GM10248 (cell line): ENCODE results near the gene AFDN.

Experiments
- CTCF ChIA-PET: fragments of 300-600 bp; sonication (Branson Sonifier 250); formaldehyde crosslinking; extraction: SDS; loops from one replicate; lab custom pipeline; 2021; ENCODE audit warnings: antibody characterized with exemption; lab: Yijun Ruan, JAX
- POLR2A ChIA-PET: fragments of 350-650 bp; sonication (Branson Sonifier 250); formaldehyde crosslinking; extraction: SDS; loops from one replicate; lab custom pipeline; 2020; ENCODE audit warnings: antibody characterized with exemption; lab: Yijun Ruan, JAX
- DNase-seq: peaks from one replicate; pipeline ENCODE4 v3.0.0; 2012; ENCODE audit errors: extremely low spot score
- TF ChIP-seq, protein P1 (sequence below): IDR thresholded peaks from 2 replicates; pipeline ENCODE4 v1.5.1; 2012; ENCODE audit warnings: mild to moderate bottlenecking, low read depth; ENCODE audit errors: extremely low read depth, missing control alignments, control extremely low read depth

AFDN gene

DNA sequence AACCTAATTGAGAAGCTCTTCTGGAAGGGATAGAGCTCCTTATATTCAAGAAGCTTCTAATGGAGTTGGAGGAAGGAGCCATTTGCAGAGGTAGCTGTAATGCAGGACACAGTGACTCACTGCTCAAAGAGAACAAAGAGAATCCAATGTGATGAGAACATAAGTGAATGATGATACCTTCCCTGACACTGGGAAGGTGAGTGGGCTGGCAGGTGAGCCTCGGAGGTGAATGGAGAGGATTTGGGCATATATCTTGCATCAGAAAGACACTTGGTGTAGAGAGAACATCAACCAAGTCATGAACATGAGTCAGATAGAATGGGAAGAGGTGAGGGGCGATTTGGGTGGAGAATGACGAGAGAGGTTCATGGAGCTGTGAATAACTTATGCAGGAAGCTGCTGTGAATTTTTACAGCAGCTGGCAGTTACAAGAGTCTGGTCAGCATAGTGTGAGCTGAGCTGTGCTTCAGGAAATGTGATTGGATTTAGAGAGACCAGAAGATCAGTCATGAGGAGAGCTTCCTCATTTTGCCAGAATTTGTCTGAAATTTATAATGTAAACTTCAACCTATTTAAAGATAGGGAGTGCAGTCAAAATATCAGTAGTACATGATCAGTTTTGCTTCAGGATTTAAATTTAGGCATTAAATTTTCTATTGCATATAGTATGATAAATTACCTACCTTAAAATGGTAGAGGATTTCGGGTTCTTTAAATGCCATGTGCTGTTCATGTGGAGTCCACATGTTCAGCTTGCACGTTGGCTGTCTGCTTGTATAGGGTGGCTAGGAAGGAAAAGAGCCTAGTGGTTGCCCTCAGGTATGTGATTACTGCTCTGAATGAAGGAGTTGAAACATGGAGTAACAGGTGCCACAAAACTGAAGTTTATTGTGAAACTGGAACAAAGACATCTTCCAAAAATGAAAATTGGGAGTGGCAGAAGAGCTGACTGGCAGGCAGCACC is 111.5 kb downstream of the AFDN start:
- TF ChIP-seq, protein P1, sequence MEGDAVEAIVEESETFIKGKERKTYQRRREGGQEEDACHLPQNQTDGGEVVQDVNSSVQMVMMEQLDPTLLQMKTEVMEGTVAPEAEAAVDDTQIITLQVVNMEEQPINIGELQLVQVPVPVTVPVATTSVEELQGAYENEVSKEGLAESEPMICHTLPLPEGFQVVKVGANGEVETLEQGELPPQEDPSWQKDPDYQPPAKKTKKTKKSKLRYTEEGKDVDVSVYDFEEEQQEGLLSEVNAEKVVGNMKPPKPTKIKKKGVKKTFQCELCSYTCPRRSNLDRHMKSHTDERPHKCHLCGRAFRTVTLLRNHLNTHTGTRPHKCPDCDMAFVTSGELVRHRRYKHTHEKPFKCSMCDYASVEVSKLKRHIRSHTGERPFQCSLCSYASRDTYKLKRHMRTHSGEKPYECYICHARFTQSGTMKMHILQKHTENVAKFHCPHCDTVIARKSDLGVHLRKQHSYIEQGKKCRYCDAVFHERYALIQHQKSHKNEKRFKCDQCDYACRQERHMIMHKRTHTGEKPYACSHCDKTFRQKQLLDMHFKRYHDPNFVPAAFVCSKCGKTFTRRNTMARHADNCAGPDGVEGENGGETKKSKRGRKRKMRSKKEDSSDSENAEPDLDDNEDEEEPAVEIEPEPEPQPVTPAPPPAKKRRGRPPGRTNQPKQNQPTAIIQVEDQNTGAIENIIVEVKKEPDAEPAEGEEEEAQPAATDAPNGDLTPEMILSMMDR = no peak
- no peak for DNase-seq
- CTCF ChIA-PET = no interaction called here
- POLR2A ChIA-PET = no interaction called here

DNA sequence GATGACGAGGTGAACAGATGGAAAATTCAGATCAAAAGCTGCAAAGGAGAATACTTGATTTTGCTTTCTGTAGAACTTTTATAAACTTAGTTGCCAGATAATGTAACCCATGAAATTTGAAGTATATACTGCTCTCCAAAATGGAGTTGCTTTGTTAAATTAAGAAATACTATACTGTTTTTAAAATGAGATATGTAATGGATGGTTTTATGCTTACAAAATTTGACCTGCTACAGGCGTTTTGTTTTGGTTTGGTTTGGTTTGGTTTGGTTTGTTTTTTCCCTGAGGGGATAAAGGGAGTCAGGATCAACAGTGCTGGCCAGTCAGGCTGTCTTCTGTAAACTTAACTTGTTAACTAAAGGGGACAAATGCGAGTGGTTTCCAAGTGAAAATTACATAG is 115.1 kb downstream of the AFDN start:
- ChIA-PET CTCF (no interaction called here), POLR2A (no interaction called here)
- DNase-seq = no peak
- TF ChIP-seq, protein P1 = no peak

GRCh38 chr6:167944130-167944529 is 117.4 kb downstream of the AFDN start:
- TF ChIP-seq, protein P1 = no peak
- ChIA-PET POLR2A (no interaction called here), CTCF (no interaction called here)
- DNase-seq = no peak

GRCh38 chr6:167946007-167946406 is 119.3 kb downstream of the AFDN start:
- TF ChIP-seq, protein P1 = no peak
- ChIA-PET CTCF (interaction anchor here (1.0 kb wide), 1 partner anchor 12 kb away, joined by 3 read pairs; no protein-coding TSS in a partner anchor), POLR2A (no interaction called here)
- no peak for DNase-seq

DNA sequence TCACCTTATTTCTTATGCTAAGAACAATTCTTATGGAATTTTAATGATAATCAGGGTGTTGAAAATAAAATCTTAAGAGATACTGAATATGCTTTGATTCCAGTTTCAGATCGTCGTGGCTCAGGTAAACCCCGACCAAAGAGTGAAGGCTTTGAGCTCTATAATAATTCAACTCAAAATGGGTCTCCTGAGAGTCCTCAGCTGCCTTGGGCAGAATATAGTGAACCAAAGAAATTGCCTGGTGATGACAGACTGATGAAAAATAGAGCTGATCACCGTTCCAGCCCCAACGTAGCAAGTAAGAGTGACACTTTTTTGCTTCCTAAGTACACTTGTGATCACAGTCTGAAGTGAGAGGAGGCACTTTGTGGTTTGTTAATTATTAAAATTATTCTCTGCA is 119.9 kb downstream of the AFDN start:
- POLR2A ChIA-PET = no interaction called here

DNA sequence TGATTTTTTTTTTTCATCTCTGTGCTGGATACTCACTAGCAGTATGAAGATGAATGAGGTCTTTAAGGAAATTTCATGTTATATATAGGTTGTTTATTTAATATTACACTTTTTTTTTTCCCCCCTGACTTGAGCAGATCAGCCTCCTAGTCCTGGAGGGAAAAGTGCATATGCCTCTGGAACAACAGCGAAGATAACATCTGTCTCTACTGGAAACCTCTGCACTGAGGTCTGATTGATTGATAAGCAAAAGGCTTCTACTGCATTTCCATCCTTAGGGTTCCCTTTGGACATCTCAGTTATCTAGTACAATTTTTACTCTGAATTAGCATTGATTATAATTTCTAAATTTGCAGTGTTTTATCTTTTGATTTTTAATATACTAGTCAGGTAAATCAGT is 121.0 kb downstream of the AFDN start:
- no peak for DNase-seq
- CTCF ChIA-PET = interaction anchor here (0.8 to 1.6 kb wide), 2 partner anchors 10 to 13 kb away, joined by 3 to 4 read pairs; no protein-coding TSS in a partner anchor
- POLR2A ChIA-PET = no interaction called here
- TF ChIP-seq, protein P1 = no peak

More for the DNA sequence above, 119.9 kb downstream of the AFDN start:
- no peak for DNase-seq
- TF ChIP-seq, protein P1 = no peak
- CTCF ChIA-PET = interaction anchor here (1.0 kb wide), 1 partner anchor 12 kb away, joined by 3 read pairs; no protein-coding TSS in a partner anchor
